ENCODE measurements around the gene ZNF341. TPM values are rescaled to one million over a fixed set of nuclear protein-coding genes. Genes with fewer than 3 reads are reported as not detected.

The ZNF341 gene
- total RNA-seq, 1 donor from 2014 or later = 8.3 TPM

DNA sequence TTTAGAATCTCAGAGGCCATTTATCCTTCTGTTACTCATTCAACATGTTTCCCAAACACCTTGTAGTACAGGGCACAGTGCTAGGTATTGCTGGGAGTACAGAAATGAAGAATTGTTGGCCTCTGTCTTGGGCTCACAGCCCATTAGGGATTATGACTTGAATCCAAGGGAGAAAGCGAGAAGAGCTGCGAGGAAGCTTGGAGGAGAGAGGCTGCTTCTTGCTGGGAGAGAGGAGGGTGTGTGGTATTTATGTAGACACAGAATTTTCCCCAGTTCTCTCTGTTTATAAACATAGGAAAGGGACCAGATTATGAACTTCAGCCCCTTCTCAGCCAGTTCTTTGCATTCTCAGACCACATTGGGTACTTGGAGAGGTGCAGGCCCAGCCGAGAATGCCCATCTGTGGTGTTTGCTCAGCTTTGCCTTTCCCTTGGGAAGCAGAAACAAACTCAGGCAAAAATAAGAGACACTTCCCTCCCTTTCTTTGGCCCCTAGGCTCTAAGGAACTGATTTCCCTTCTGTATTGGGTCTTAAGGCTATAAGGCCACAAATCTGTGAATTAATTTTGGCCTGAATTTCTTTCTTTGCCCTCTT, 97.3 kb downstream of the ZNF341 start:
- Mint-ChIP-seq H3K9me3 (ENCODE audit: low read depth) (no peaks in the 10 kb centered on the region), H3K4me3 (ENCODE audit: low read depth) (no peak overlapping the region), H3K27ac (peak overlapping the region; percentile 91), H3K36me3 (ENCODE audit: insufficient read depth) (peaks cover 12% of the 10 kb centered on the region), H3K27me3 (no peaks in the 10 kb centered on the region), H3K4me1 (ENCODE audit: low read depth) (peaks cover 84% of the 10 kb centered on the region)
- TF ChIP-seq, protein P1, sequence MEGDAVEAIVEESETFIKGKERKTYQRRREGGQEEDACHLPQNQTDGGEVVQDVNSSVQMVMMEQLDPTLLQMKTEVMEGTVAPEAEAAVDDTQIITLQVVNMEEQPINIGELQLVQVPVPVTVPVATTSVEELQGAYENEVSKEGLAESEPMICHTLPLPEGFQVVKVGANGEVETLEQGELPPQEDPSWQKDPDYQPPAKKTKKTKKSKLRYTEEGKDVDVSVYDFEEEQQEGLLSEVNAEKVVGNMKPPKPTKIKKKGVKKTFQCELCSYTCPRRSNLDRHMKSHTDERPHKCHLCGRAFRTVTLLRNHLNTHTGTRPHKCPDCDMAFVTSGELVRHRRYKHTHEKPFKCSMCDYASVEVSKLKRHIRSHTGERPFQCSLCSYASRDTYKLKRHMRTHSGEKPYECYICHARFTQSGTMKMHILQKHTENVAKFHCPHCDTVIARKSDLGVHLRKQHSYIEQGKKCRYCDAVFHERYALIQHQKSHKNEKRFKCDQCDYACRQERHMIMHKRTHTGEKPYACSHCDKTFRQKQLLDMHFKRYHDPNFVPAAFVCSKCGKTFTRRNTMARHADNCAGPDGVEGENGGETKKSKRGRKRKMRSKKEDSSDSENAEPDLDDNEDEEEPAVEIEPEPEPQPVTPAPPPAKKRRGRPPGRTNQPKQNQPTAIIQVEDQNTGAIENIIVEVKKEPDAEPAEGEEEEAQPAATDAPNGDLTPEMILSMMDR (IDR thresholded peaks at IDR 0.05; ENCODE audit: unreplicated experiment) = no peak
- no peak for DNase-seq (ENCODE audit: low spot score, unreplicated experiment)

DNA sequence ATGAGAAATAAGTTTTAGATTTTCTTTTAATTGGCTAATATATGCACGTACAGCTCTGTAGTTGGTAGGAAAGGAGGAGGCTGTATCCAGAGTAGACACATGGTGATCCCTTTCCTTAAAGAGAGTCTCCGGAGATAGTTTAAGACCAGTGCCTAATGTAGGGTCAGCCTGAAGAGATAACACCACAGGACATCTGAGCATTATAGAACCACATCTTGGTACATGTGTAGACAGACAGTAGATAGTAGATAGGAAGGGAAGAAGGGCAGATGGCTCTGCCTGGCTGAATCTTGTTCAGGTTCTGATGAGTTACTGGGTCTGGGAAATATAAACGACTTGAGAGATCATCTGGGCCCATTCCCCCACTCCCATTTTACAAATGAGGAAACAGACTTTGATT, 97.8 kb downstream of the ZNF341 start:
- Mint-ChIP-seq H3K4me3 (ENCODE audit: low read depth) (no peak overlapping the region), H3K4me1 (ENCODE audit: low read depth) (peaks cover 80% of the 10 kb centered on the region), H3K27ac (peak overlapping the region; percentile 91)

DNA sequence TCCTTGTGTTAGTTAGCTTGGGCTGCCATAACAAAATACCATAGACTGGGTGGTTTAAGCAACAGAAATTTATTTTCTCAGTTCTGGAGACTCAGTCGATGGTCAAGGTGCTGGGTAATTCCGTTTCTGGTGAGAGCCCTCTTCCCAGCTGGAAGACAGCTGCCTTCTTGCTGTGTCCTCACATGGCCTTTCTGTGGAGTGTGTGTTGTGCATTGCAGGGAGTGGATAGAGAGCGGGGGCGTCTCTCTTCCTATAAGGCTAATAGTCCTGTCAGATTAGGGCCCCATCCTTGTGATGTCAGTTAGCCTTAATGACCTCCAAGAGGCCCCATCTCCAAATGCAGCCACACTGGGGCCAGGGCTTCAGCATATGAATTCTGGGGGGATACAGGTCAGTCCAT, 98.6 kb downstream of the ZNF341 start:
- peak overlapping the region; percentile 91 for H3K27ac Mint-ChIP-seq
- DNase-seq (ENCODE audit: low spot score, unreplicated experiment) = no peak
- no peak overlapping the region for H3K4me3 Mint-ChIP-seq (ENCODE audit: low read depth)
- H3K9me3 Mint-ChIP-seq (ENCODE audit: low read depth) = peaks cover 3% of the 10 kb centered on the region
- TF ChIP-seq, protein P1 (IDR thresholded peaks at IDR 0.05; ENCODE audit: unreplicated experiment) = no peak
- no peaks in the 10 kb centered on the region for H3K27me3 Mint-ChIP-seq
- peaks cover 76% of the 10 kb centered on the region for H3K4me1 Mint-ChIP-seq (ENCODE audit: low read depth)
- H3K36me3 Mint-ChIP-seq (ENCODE audit: insufficient read depth) = peaks cover 14% of the 10 kb centered on the region

More for the DNA sequence above, 97.8 kb downstream of the ZNF341 start:
- Mint-ChIP-seq H3K9me3 (ENCODE audit: low read depth) (no peaks in the 10 kb centered on the region), H3K36me3 (ENCODE audit: insufficient read depth) (peaks cover 11% of the 10 kb centered on the region), H3K27me3 (no peaks in the 10 kb centered on the region)
- TF ChIP-seq, protein P1 (IDR thresholded peaks at IDR 0.05; ENCODE audit: unreplicated experiment) = no peak
- DNase-seq (ENCODE audit: low spot score, unreplicated experiment) = no peak

DNA sequence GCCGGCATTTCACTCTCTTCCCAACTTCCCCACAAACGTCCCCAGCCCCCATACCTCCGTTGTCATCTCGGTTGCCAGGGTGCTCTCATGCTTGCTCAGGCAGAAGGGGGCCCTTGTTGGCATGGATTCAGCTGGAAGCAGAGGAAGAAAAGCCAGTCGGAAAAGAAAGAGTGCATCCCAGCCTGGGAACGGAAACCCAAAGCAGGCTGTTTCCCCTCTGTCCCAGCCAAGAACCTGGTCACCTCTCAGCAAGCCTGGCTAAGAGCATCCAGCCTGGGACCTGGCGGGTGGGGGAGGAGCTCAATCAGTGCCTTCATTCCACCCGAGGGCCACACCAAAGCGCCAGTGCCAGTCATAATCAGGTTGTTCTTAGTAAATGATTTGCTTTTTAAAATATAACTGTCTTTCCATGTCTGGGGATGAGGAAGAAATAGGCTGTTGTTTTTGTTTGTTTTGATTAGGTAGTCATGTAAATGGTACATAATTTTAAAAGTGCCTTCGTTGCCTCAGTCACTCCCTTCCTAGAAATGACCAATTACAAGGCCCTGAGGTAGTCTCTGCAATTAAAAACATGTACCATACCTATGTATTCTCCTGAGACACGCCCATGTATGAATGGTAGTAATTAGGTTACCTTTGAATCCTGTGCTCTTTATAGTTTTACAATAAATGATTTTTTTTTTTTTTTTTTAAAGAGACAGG, 100.5 kb downstream of the ZNF341 start:
- Mint-ChIP-seq H3K4me3 (ENCODE audit: low read depth) (no peak overlapping the region), H3K36me3 (ENCODE audit: insufficient read depth) (peaks cover 21% of the 10 kb centered on the region), H3K9me3 (ENCODE audit: low read depth) (peaks cover 5% of the 10 kb centered on the region), H3K27me3 (no peaks in the 10 kb centered on the region), H3K4me1 (ENCODE audit: low read depth) (peaks cover 60% of the 10 kb centered on the region), H3K27ac (no peak overlapping the region)
- DNase-seq (ENCODE audit: low spot score, unreplicated experiment) = no peak
- TF ChIP-seq, protein P1 (IDR thresholded peaks at IDR 0.05; ENCODE audit: unreplicated experiment) = no peak

DNA sequence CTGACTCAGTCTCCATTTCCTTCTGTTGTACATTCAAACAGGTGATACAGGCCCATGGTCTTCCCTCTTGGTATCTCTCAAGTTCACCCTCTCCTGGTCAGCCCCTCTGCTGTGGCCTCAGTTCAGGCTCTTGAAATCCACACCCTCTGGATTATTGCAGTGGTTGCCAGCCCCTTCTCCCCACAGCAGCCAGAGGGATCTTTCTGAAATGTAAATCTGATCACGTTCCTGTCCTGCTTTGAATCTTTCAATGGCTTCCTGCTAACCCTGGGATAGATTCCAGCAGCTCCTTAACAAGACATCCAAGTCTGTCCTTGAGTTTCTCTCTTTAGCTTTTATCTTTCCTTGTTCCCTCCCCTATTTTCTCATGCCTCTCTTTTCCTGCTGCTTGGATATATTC, 101.5 kb downstream of the ZNF341 start:
- DNase-seq (ENCODE audit: low spot score, unreplicated experiment) = no peak
- Mint-ChIP-seq H3K4me1 (ENCODE audit: low read depth) (peaks cover 58% of the 10 kb centered on the region), H3K9me3 (ENCODE audit: low read depth) (peaks cover 5% of the 10 kb centered on the region), H3K27me3 (no peaks in the 10 kb centered on the region), H3K27ac (peak overlapping the region; percentile 86), H3K36me3 (ENCODE audit: insufficient read depth) (peaks cover 21% of the 10 kb centered on the region), H3K4me3 (ENCODE audit: low read depth) (no peak overlapping the region)
- TF ChIP-seq, protein P1 (IDR thresholded peaks at IDR 0.05; ENCODE audit: unreplicated experiment) = no peak

Data from progenitor cell of endocrine pancreas (in vitro differentiated cells).